Measurements from ENCODE around the gene CDC6.

CDC6 gene

DNA sequence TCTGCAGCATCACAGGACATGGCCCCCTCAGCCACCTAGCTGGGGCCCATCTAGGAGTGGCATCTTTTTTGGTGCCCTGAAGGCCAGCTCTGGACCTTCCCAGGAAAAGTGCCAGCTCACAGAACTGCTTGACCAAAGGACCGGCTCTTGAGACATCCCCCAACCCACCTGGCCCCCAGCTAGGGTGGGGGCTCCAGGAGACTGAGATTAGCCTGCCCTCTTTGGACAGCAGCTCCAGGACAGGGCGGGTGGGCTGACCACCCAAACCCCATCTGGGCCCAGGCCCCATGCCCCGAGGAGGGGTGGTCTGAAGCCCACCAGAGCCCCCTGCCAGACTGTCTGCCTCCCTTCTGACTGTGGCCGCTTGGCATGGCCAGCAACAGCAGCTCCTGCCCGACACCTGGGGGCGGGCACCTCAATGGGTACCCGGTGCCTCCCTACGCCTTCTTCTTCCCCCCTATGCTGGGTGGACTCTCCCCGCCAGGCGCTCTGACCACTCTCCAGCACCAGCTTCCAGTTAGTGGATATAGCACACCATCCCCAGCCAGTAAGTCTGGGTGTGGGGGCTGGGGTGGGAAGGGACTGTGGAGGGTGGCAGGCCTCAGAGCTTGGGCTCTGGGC lies 43.3 kb downstream of the CDC6 start:
- no peak overlapping the region for H3K4me3 ChIP-seq (ENCODE audit: insufficient read depth, low read depth, low read length)
- no peaks in the 10 kb centered on the region for H3K27me3 ChIP-seq (ENCODE audit: control insufficient read depth, insufficient read depth, low read length, poor library complexity, severe bottlenecking)
- no peaks in the 10 kb centered on the region for H3K36me3 ChIP-seq (ENCODE audit: control insufficient read depth, insufficient read depth, low read length)
- peaks cover 4% of the 10 kb centered on the region for H3K4me1 ChIP-seq (ENCODE audit: control insufficient read depth, insufficient read depth, low read length)
- no peaks in the 10 kb centered on the region for H3K9me3 ChIP-seq (ENCODE audit: control insufficient read depth, low read length)
- no peak overlapping the region for H3K27ac ChIP-seq (ENCODE audit: insufficient read depth, low read depth, low read length, poor library complexity, severe bottlenecking)
- 96 to 97% methylated on average over 10 of the region's 10 CpGs for WGBS, 2 experiments

DNA sequence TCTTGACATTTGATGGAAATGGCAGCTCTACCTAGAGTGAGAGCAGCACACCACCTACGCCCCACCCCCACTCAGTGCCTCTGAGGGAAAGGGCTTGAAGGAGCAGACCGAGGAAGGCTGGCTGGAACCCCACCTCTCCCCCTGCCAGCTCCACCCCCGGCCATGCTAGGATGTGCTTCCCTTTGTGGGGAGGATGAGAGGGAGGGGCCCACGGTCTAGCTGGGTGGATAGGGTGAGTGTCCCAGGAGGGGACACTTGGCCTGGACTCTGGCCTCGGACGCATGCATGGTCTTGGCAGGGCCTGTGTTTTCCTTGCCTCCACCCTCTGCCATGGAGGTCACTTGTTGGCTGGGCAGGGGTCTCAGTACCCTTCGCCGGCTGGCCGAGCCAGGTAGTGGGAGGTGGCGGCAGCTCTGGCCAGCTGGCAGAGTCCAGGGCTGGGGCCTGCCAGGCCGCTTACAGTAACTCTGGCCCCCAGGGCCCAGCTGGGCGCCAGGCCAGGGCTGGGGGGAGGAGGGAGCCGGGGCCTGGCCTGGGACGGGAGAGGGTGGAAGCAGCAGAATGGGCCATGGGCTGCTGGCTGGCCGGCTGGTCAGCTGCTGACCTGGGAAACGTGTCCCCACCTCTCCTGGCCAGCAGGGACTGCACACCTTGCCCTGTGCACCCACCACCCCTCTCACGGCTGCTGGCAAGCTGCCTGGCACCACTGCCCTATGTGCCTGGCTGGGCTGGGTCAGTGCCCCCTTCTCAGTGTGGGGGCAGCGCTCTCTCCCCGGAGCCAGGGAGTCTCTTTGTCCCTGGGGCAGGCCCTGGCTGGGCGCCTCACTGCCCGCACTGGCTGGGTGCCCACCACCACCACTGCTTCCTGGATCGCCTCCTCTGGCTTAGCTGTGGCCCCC lies 44.3 kb downstream of the CDC6 start:
- WGBS, 2 experiments = 85 to 88% methylated on average over 21 to 22 of the region's 22 CpGs
- Histone ChIP-seq H3K9me3 (ENCODE audit: control insufficient read depth, low read length) (no peaks in the 10 kb centered on the region), H3K27ac (ENCODE audit: insufficient read depth, low read depth, low read length, poor library complexity, severe bottlenecking) (no peak overlapping the region), H3K27me3 (ENCODE audit: control insufficient read depth, insufficient read depth, low read length, poor library complexity, severe bottlenecking) (no peaks in the 10 kb centered on the region), H3K36me3 (ENCODE audit: control insufficient read depth, insufficient read depth, low read length) (no peaks in the 10 kb centered on the region), H3K4me1 (ENCODE audit: control insufficient read depth, insufficient read depth, low read length) (peaks cover 4% of the 10 kb centered on the region), H3K4me3 (ENCODE audit: insufficient read depth, low read depth, low read length) (no peak overlapping the region)

DNA sequence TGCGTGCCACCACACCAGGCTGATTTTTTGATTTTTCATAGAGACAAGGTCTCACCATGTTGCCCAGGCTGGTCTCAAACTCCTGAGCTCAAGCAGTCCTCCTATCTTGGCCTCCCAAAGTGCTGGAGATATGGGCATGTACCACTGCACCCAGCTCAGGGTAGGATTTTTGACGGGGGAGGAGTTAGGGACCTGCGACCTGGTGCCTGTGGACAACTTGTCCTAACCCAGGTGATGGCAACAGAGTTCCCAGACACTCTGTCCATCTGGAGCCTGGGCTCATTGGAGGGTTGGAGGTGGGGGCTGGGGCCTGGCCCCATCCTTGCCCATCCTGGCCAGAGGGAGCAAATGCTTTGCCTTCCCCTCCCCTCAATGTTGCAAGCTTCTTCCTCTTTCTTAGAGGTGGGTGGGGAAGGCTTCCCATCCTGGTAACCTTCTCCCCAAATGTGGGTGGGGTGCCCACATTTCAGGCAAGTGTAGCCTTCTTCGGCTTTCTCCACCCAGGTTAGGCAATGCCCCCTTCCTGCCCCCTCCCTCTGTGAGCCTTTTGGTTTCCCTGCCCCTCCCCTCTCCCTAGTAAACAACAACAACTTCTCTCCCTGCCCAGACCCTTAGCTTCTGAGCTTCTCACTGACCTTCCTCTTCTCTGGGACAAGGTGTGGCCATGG lies 46.2 kb downstream of the CDC6 start:
- no peak overlapping the region for H3K27ac ChIP-seq (ENCODE audit: insufficient read depth, low read depth, low read length, poor library complexity, severe bottlenecking)
- no peaks in the 10 kb centered on the region for H3K27me3 ChIP-seq (ENCODE audit: control insufficient read depth, insufficient read depth, low read length, poor library complexity, severe bottlenecking)
- H3K4me1 ChIP-seq (ENCODE audit: control insufficient read depth, insufficient read depth, low read length) = peaks cover 4% of the 10 kb centered on the region
- no peak overlapping the region for H3K4me3 ChIP-seq (ENCODE audit: insufficient read depth, low read depth, low read length)
- H3K36me3 ChIP-seq (ENCODE audit: control insufficient read depth, insufficient read depth, low read length) = no peaks in the 10 kb centered on the region
- no peaks in the 10 kb centered on the region for H3K9me3 ChIP-seq (ENCODE audit: control insufficient read depth, low read length)
- WGBS, 2 experiments = 97% methylated on average over 4 of the region's 4 CpGs

DNA sequence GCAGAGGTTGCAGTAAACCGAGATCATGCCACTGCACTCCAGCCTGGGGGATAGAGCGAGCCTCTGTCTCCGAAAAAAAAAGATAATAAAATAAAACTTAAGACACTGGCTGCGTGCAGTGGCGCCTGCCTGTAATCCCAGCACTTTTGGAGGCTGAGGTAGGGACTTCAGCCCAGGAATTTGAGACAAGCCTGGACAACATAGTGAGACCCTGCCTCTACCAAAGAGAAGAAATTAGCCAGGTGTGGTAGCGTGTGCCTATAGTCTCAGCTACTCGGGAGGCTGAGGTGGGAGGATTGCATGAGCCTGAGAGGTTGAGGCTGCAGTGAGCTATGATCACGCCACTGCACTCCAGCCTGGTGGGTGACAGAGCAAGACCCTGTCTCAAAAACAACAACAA lies 47.9 kb downstream of the CDC6 start:
- Histone ChIP-seq H3K4me1 (ENCODE audit: control insufficient read depth, insufficient read depth, low read length) (peaks cover 4% of the 10 kb centered on the region), H3K36me3 (ENCODE audit: control insufficient read depth, insufficient read depth, low read length) (no peaks in the 10 kb centered on the region)
- WGBS, 2 experiments = 92 to 95% methylated on average over 8 of the region's 8 CpGs

DNA sequence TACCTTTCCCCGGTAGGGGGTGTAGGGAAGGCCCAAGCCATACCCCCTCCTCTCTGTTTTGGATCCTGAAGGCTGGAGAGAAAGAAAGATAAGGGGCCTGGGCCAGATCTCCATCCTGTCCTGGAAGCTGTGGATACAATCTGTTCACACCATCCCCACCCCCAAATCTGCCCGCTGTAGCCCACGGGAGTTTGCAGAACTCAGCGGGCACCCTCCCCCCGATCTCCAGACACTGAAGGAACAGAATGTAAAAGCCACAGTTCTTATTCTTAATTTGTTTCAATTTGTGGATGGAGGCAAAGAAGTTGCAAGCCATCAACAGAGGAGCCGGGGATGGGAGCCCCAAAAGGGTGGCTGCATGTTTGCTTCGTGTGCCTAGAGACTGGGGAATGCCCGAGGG lies 49.7 kb downstream of the CDC6 start:
- H3K36me3 ChIP-seq (ENCODE audit: control insufficient read depth, insufficient read depth, low read length) = no peaks in the 10 kb centered on the region
- no peaks in the 10 kb centered on the region for H3K9me3 ChIP-seq (ENCODE audit: control insufficient read depth, low read length)
- H3K4me3 ChIP-seq (ENCODE audit: insufficient read depth, low read depth, low read length) = no peak overlapping the region
- peaks cover 5% of the 10 kb centered on the region for H3K4me1 ChIP-seq (ENCODE audit: control insufficient read depth, insufficient read depth, low read length)
- peaks cover 30% of the 10 kb centered on the region for H3K27me3 ChIP-seq (ENCODE audit: control insufficient read depth, insufficient read depth, low read length, poor library complexity, severe bottlenecking)
- 76 to 83% methylated on average over 7 to 8 of the region's 8 CpGs for WGBS, 2 experiments
- H3K27ac ChIP-seq (ENCODE audit: insufficient read depth, low read depth, low read length, poor library complexity, severe bottlenecking) = no peak overlapping the region

More for the DNA sequence above, 47.9 kb downstream of the CDC6 start:
- H3K27me3 ChIP-seq (ENCODE audit: control insufficient read depth, insufficient read depth, low read length, poor library complexity, severe bottlenecking) = peaks cover 17% of the 10 kb centered on the region
- no peak overlapping the region for H3K4me3 ChIP-seq (ENCODE audit: insufficient read depth, low read depth, low read length)
- H3K27ac ChIP-seq (ENCODE audit: insufficient read depth, low read depth, low read length, poor library complexity, severe bottlenecking) = no peak overlapping the region
- no peaks in the 10 kb centered on the region for H3K9me3 ChIP-seq (ENCODE audit: control insufficient read depth, low read length)

DNA sequence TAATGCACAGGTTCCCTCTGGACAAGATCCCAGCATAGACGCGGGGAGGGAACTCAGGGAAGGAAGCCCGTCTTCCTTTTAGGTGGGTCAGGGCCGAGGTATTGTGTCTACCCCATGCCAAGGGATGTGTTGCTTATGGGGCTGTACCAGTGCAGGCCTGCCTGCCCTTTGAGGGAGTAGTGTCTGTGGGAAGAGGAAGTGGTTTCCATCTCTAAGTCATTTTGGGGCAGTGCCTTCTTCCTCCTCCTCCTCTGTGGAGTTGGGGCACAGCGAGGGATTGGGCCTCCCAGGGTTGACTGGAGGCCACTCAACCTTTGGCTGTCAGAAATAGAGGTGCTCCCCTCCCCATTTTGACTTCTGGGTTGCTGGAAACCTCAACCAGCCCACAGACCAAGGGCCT lies 50.4 kb downstream of the CDC6 start:
- Histone ChIP-seq H3K36me3 (ENCODE audit: control insufficient read depth, insufficient read depth, low read length) (no peaks in the 10 kb centered on the region), H3K4me3 (ENCODE audit: insufficient read depth, low read depth, low read length) (no peak overlapping the region), H3K27ac (ENCODE audit: insufficient read depth, low read depth, low read length, poor library complexity, severe bottlenecking) (no peak overlapping the region), H3K4me1 (ENCODE audit: control insufficient read depth, insufficient read depth, low read length) (peaks cover 12% of the 10 kb centered on the region), H3K9me3 (ENCODE audit: control insufficient read depth, low read length) (no peaks in the 10 kb centered on the region), H3K27me3 (ENCODE audit: control insufficient read depth, insufficient read depth, low read length, poor library complexity, severe bottlenecking) (peaks cover 37% of the 10 kb centered on the region)
- 93 to 94% methylated on average over 5 of the region's 5 CpGs for WGBS, 2 experiments

DNA sequence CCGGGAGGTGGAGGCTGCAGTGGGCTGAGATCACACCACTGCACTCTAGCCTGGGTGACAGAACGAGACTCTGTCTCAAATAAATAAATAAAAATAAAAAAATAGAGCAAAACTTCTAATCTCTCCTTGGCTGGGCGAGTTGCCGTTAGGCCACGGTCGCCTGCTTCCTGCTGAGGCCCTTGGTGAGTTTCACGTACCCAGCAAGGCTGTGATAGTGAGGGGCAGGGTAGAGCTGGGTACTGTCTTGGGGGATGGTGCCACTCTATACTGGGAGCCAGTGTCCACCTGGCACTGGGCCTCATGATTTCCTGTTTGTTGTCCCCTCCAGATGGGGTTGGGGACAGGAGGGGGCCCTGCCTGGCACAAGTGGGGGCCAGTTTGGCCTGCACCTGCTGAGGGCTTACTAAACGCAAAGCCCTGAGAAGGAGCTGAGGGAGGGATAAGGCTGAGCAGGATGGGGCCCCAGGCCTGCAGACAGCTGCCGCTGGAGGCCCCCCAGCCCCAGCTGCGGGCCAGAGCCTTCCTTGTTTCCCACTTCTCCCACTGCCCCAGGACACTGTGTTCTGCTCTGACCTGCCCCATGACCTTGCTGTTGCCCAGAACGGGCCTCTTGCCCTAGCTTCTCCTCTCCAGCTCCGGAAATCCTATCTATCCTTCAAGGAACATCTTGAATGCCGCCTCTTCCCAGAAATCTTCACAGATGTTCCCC lies 51.4 kb downstream of the CDC6 start:
- peaks cover 22% of the 10 kb centered on the region for H3K4me1 ChIP-seq (ENCODE audit: control insufficient read depth, insufficient read depth, low read length)
- H3K36me3 ChIP-seq (ENCODE audit: control insufficient read depth, insufficient read depth, low read length) = no peaks in the 10 kb centered on the region
- peaks cover 48% of the 10 kb centered on the region for H3K27me3 ChIP-seq (ENCODE audit: control insufficient read depth, insufficient read depth, low read length, poor library complexity, severe bottlenecking)
- WGBS, 2 experiments = 86 to 90% methylated on average over 12 to 13 of the region's 13 CpGs
- H3K9me3 ChIP-seq (ENCODE audit: control insufficient read depth, low read length) = no peaks in the 10 kb centered on the region
- H3K27ac ChIP-seq (ENCODE audit: insufficient read depth, low read depth, low read length, poor library complexity, severe bottlenecking) = no peak overlapping the region
- H3K4me3 ChIP-seq (ENCODE audit: insufficient read depth, low read depth, low read length) = no peak overlapping the region

DNA sequence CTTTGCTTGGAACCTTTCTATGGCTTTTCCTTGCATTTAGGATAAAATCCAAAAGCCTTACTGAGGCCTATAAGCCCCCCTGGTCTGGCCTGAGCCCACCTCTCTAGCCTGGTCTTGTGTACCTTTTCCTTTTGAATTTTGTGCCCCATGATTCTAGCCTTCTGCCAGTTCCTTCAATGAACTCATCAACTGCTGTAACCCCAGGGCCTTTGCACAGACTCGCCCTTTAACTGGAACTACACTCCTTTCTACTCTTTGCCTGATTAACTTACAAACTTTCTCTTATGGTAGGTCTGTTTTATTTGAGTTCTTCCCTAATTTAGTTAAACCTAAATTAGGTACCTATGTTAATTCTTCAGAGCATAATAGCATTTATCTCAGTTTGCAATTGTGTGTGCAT lies 52.6 kb downstream of the CDC6 start:
- Histone ChIP-seq H3K27ac (ENCODE audit: insufficient read depth, low read depth, low read length, poor library complexity, severe bottlenecking) (no peak overlapping the region), H3K27me3 (ENCODE audit: control insufficient read depth, insufficient read depth, low read length, poor library complexity, severe bottlenecking) (peaks cover 60% of the 10 kb centered on the region)
- 86 to 92% methylated on average over 1 of the region's 1 CpG for WGBS, 2 experiments

DNA sequence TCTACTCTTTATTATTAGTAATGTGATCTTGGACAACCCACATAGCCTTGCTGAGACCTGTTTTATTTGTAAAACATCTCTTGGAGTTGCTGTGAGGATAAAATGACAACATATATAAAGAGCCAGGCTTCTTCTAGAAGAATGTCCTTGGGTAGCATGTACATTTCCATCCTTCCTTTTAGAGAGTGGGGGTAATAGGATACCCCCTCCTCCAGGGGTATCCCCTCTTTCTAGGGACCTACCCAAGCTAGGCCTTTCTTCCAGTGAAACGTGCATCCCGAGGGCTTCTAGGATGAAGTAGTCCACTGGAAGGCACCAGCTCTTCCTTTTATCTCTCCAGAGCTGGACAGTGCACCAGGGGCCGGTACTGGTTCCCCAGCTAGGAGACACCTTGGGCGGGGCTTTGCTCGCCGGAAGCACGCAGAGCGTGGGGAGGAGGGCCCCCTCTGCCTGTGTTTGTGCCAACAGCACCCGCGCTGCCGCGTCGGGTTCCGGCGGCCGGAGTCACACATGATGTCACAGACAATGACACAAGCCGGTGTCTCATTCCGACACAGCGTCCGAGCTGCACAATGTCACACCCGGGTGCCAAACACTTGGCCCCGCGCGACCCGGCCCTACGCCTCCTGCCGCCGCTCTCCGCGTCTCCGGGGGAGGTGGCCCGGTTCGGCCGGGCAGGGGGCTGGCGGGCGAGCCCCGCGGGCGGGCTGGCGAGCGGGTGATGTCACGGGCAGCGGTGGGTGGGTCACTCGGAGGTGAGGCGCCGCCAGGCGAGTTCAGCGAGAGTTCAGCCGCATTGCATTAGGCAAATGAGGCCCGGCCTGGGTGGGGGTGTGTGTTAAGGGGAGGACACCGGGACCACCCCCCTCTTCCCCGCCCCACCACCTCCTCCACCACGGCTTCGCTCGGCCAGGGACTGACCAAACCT lies 53.5 kb downstream of the CDC6 start:
- H3K27me3 ChIP-seq (ENCODE audit: control insufficient read depth, insufficient read depth, low read length, poor library complexity, severe bottlenecking) = peaks cover 68% of the 10 kb centered on the region
- H3K4me3 ChIP-seq (ENCODE audit: insufficient read depth, low read depth, low read length) = peak overlapping the region; percentile 54
- no peaks in the 10 kb centered on the region for H3K9me3 ChIP-seq (ENCODE audit: control insufficient read depth, low read length)
- H3K27ac ChIP-seq (ENCODE audit: insufficient read depth, low read depth, low read length, poor library complexity, severe bottlenecking) = no peak overlapping the region
- 1% methylated on average over 53 to 55 of the region's 55 CpGs for WGBS, 2 experiments
- no peaks in the 10 kb centered on the region for H3K36me3 ChIP-seq (ENCODE audit: control insufficient read depth, insufficient read depth, low read length)
- peaks cover 36% of the 10 kb centered on the region for H3K4me1 ChIP-seq (ENCODE audit: control insufficient read depth, insufficient read depth, low read length)

More for the DNA sequence above, 52.6 kb downstream of the CDC6 start:
- no peaks in the 10 kb centered on the region for H3K9me3 ChIP-seq (ENCODE audit: control insufficient read depth, low read length)
- H3K36me3 ChIP-seq (ENCODE audit: control insufficient read depth, insufficient read depth, low read length) = no peaks in the 10 kb centered on the region
- no peak overlapping the region for H3K4me3 ChIP-seq (ENCODE audit: insufficient read depth, low read depth, low read length)
- peaks cover 28% of the 10 kb centered on the region for H3K4me1 ChIP-seq (ENCODE audit: control insufficient read depth, insufficient read depth, low read length)

Data from ectodermal cell (in vitro differentiated cells).